KMS-11 (cell line): Measurements from ENCODE around the gene SMARCC1.

ENCODE experiments used
- H2AFZ ChIP-seq: fragments of 200-600 bp; sonication (generic); 2 replicates; pipeline ENCODE4 v1.6.1; 2016; ENCODE audit warnings: antibody characterized with exemption, mixed run types, low read depth
- H3K27ac ChIP-seq: fragments of 200-600 bp; sonication (generic); 2 replicates; pipeline ENCODE4 v1.6.1; 2016; ENCODE audit warnings: mild to moderate bottlenecking, mixed run types
- H3K27me3 ChIP-seq: fragments of 200-600 bp; sonication (generic); 2 replicates; pipeline ENCODE4 v1.6.1; 2017; ENCODE audit warnings: mild to moderate bottlenecking, low read depth, mixed run types, moderate library complexity; ENCODE audit not compliant: insufficient read depth
- H3K36me3 ChIP-seq: fragments of 200-600 bp; sonication (generic); 2 replicates; pipeline ENCODE4 v1.6.1; 2017; ENCODE audit warnings: mild to moderate bottlenecking, mixed run types; ENCODE audit not compliant: insufficient read depth
- H3K4me1 ChIP-seq: fragments of 200-600 bp; sonication (generic); 2 replicates; pipeline ENCODE4 v1.6.1; 2016; ENCODE audit warnings: mild to moderate bottlenecking, low read depth, mixed run types; ENCODE audit not compliant: poor library complexity, severe bottlenecking
- H3K4me2 ChIP-seq: fragments of 200-600 bp; sonication (generic); 2 replicates; pipeline ENCODE4 v1.7.0; 2016; ENCODE audit warnings: mild to moderate bottlenecking, mixed run types
- H3K4me3 ChIP-seq: fragments of 200-600 bp; sonication (generic); IDR thresholded peaks from 2 replicates; pipeline ENCODE4 v1.6.1; 2017; ENCODE audit warnings: low read depth, low read length, mixed read lengths; ENCODE audit not compliant: insufficient read depth
- H3K79me2 ChIP-seq: fragments of 200-600 bp; sonication (generic); 2 replicates; pipeline ENCODE4 v1.6.1; 2016; ENCODE audit warnings: low read depth, mixed run types; ENCODE audit not compliant: insufficient read depth
- H3K9ac ChIP-seq: fragments of 200-600 bp; sonication (generic); 2 replicates; pipeline ENCODE4 v1.6.1; 2016; ENCODE audit warnings: mild to moderate bottlenecking, mixed run types
- H4K20me1 ChIP-seq: fragments of 200-600 bp; sonication (generic); 2 replicates; pipeline ENCODE4 v1.6.1; 2016; ENCODE audit warnings: mild to moderate bottlenecking, mixed run types; ENCODE audit not compliant: insufficient read depth
- CTCF ChIP-seq: fragments of 200-600 bp; sonication (generic); conservative IDR thresholded peaks from 2 replicates; pipeline ENCODE4 v1.6.1; 2017; ENCODE audit warnings: low read depth, mild to moderate bottlenecking, antibody characterized with exemption, low read length, moderate library complexity, mixed read lengths

SMARCC1 gene

GRCh38 chr3:47628426-47628825, 153.3 kb downstream of the SMARCC1 start:
- no peak overlapping the region for H3K4me3 ChIP-seq
- no peak for TF ChIP-seq CTCF
- H3K27ac ChIP-seq = no peak overlapping the region

GRCh38 chr3:47622671-47623461, 158.8 kb downstream of the SMARCC1 start:
- H3K4me2 ChIP-seq = no peak overlapping the region
- H3K4me3 ChIP-seq = no peak overlapping the region
- no peak overlapping the region for H2AFZ ChIP-seq
- H3K79me2 ChIP-seq = no peaks in the 10 kb centered on the region
- no peak for TF ChIP-seq CTCF
- no peak overlapping the region for H3K9ac ChIP-seq
- no peaks in the 10 kb centered on the region for H4K20me1 ChIP-seq
- no peaks in the 10 kb centered on the region for H3K36me3 ChIP-seq
- no peaks in the 10 kb centered on the region for H3K4me1 ChIP-seq
- H3K27ac ChIP-seq = no peak overlapping the region
- no peaks in the 10 kb centered on the region for H3K27me3 ChIP-seq

More at GRCh38 chr3:47628426-47628825, 153.3 kb downstream of the SMARCC1 start:
- Histone ChIP-seq H3K79me2 (no peaks in the 10 kb centered on the region), H3K4me1 (no peaks in the 10 kb centered on the region), H3K36me3 (no peaks in the 10 kb centered on the region), H3K27me3 (no peaks in the 10 kb centered on the region), H3K9ac (no peak overlapping the region), H2AFZ (no peak overlapping the region), H3K4me2 (no peak overlapping the region), H4K20me1 (no peaks in the 10 kb centered on the region)

DNA sequence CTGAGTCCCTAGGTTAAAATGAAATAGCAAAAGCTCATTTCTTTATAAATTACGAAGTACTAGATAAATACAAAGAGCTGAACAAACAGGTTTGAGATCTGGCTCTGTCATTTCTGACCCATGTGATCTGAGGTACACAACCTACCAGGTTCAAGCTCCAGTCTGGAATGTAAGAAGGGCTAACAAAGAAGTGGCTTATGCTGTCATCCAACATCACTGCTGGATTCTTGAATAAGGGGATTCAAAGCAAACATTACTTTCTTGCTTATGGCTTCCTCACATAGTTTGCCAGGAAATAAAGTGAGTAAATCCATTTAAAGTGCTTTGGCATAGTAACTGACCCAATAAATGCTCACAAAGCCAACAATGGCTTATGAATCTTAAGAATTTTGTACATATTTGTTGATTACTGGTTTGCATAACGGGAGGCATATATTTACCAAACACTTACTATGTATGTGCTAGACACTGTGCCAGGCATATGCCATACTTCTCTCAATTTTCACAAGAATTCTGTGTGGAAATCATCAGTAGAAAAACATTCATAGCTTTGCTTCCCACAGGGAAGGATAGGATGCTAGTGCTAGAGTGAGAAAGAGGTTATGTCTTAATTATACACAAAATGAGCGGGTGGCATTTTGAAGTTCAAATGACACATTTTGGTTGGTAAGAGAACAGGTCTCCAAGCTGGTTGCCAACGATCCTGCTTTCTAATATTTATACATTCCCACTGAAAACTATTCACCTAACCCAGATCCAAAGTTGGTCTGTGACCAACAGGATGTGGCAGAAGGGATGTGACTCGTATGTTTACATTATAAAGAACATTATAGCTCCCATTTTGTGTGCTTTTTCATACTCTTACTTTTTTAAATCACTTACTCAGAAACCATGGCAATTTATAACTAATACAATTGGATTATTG, 164.3 kb downstream of the SMARCC1 start:
- no peak overlapping the region for H3K4me2 ChIP-seq
- H3K79me2 ChIP-seq = no peaks in the 10 kb centered on the region
- no peak overlapping the region for H2AFZ ChIP-seq
- TF ChIP-seq CTCF = no peak
- no peaks in the 10 kb centered on the region for H3K4me1 ChIP-seq
- H3K27me3 ChIP-seq = no peaks in the 10 kb centered on the region
- no peak overlapping the region for H3K27ac ChIP-seq
- no peaks in the 10 kb centered on the region for H4K20me1 ChIP-seq
- no peak overlapping the region for H3K9ac ChIP-seq
- H3K36me3 ChIP-seq = no peaks in the 10 kb centered on the region
- no peak overlapping the region for H3K4me3 ChIP-seq

- no peak overlapping the region for H3K27ac ChIP-seq
- no peaks in the 10 kb centered on the region for H3K27me3 ChIP-seq
- H3K4me3 ChIP-seq = no peak overlapping the region
- H4K20me1 ChIP-seq = no peaks in the 10 kb centered on the region
- H3K36me3 ChIP-seq = no peaks in the 10 kb centered on the region
- H3K79me2 ChIP-seq = no peaks in the 10 kb centered on the region
- H3K4me2 ChIP-seq = no peak overlapping the region
- no peaks in the 10 kb centered on the region for H3K4me1 ChIP-seq
- TF ChIP-seq CTCF = no peak
- H2AFZ ChIP-seq = no peak overlapping the region
- H3K9ac ChIP-seq = no peak overlapping the region
These were observed 166.9 kb downstream of the SMARCC1 start for GRCh38 chr3:47614788-47615187.
